SW 1271 (cell line): Measurements from ENCODE around the gene PAX5.

Source experiments
- DNase-seq, 2 experiments: peaks; one replicate each; lab custom pipeline; 2025; lab: John Stamatoyannopoulos, UW

PAX5 gene

GRCh38 chr9:36835271-36835996 is 198.6 kb downstream of the PAX5 start:
- no peak for DNase-seq

DNA sequence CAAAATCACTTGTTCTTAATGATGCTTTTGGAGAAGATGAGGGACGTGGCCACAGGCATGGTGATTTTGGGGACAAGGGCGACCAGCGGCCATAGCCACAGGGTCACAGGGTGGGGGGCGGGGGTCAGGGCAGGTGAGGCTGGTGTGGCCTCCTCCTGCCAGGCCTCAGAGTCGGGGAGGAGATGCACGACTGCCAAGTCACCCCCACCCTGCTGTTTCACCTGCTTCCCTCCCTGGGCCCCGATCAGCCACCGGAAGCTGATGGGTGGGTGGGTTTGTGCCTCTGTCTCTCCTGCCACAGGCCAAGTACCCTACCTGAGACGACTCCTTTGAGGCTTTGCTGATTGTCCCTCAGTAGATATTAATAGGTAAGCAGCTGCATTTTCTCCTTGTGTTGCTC is 199.3 kb downstream of the PAX5 start:
- DNase-seq, result no peak

- DNase-seq, result no peak
Measured at GRCh38 chr9:36833954-36834353, 200.1 kb downstream of the PAX5 start.

DNA sequence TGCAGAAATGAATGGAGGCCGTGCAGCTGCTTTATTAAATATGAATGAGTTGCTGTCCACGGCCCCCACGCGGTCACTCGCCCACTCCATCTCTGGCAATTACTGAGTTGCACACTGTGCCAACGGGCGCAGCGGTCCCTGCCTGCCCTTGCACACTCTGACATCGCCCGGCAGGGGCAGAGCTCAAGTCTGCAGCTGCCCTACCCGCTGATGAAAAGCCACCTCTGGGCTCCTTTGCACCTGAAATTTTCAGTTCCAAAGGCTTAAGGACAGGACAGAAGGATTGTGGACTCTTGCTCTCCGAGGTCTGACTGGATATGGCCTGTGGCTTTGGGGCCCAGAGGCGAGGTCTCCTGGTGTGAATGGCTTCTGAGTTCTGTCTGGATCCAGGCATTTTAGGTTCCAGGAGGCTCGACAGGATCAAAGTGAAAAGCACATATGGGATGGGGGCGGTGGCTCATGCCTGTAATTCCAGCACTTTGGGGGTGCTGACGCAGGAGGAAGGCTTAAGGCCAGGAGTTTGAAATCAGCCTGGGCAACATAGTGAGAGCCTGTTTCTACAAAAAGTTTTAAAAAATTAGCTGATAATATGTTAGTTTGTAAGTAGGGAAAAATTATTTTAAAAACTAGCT is 201.8 kb downstream of the PAX5 start:
- DNase-seq, result no peak

GRCh38 chr9:36831381-36832161 is 202.5 kb downstream of the PAX5 start:
- DNase-seq, result no peak

DNA sequence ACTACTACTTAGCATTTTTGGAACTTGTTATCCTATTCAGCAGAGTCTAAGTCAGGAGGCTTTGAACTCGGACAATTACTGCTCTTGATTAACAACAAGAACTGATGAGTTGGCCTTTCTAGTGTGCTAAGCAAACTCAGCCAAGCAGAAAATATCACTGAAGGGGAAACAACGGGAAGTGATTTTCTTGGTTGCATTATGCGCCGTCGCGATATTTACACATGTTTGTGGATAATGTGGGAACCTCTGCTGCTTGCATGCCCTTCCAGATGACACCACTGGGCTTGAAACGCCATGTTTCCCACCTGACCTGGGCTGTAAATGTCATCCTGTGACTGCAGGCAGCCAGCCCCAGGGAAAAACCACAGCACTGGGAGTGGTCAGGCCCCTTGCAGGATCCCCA is 205.5 kb downstream of the PAX5 start:
- DNase-seq, result no peak

GRCh38 chr9:36827593-36827992 is 206.5 kb downstream of the PAX5 start:
- no peak for DNase-seq

GRCh38 chr9:36826581-36826980 is 207.5 kb downstream of the PAX5 start:
- DNase-seq, result no peak

DNA sequence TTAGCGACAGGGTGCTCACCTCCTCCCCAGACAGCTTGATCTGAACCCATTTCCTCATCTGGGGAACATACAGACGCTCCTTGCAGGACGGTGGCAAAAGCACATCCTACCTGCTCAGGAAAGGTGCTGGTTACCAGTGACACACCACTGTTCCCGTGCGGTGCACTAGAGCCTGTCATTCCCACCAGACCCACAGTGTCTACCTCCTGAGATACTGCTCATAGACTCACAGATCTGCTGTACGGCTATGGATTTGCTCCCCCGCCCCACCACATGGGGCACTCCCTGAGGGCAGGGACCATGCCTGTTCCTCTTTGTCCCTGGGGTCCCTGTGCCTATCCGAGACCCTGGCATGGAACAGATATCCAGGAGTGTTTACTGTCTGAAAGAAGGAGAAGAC is 208.9 kb downstream of the PAX5 start:
- no peak for DNase-seq

GRCh38 chr9:36823934-36824333 is 210.1 kb downstream of the PAX5 start:
- no peak for DNase-seq

GRCh38 chr9:36823466-36823865 is 210.6 kb downstream of the PAX5 start:
- DNase-seq, result no peak

- no peak for DNase-seq
Measured at GRCh38 chr9:36822201-36822600, 211.9 kb downstream of the PAX5 start.

- DNase-seq, result no peak
Measured at GRCh38 chr9:36820392-36820861, 213.6 kb downstream of the PAX5 start.

GRCh38 chr9:36818965-36819870 is 214.8 kb downstream of the PAX5 start:
- no peak for DNase-seq

DNA sequence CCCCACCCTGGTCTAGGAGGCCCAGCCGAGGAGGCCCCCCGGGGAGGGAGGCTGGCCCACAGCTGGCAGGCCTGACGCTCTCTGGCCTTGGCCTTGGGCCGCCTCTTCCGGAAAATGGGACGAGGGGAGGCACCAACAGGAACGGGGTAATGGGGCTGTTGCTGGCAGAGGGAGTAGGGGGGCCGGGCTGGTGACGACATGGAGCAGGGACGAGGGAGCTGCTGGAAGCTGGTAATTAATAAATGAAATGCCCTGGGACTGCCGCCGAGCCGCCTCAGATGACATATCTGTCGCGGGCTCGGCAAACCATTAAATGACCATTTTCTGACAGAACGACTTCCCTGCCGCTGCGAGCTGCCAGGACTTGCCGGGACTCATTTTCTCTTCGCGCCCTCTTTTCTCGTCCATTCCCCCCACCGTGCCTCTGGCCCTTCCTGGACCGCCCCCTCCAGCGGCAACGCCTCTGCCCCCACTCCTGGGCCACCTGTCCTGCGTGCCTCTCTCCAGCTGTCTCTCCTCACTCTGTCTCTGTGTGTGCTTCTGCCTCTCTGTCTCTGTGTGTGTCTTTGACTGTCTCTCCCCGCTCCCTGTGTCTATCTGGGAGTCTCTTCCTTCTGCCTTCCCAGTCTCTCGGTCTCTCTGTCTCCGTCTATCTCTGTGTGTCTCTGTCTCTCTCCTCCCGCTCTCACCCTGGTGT is 215.7 kb downstream of the PAX5 start:
- no peak for DNase-seq

DNA sequence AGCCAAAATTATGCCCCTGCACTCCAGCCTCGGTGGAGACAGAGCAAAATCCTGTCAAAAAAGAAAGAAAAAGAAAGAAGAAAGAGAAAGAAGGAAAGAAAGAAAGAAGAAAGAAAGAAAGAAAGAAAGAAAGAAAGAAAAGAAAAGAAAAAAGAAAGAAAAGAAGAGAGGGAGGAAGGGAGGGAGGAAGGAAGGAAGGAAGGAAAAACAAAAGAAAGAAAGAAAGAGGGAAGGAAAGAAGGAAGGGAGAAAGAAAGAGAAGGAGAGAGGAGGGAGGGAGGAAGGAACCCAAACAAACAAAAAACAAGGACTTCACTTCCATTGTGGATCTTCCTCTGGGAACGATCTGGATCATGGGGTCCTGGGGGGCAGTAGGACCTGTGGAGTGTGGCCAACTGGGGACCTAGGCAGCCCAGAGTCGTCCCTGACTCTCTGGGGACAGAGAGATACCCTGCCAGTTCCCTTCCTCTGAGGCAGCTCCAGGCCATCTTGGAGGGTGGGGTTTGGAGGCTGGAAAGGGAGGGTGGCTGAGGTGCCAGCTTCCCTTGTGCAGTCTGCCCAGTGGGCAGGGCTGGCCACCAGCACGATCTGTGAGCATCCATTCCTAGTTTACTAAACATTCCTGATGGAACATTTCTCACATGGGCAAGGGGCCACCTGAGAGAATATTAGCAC is 216.8 kb downstream of the PAX5 start:
- DNase-seq, result no peak

GRCh38 chr9:36816371-36816770 is 217.7 kb downstream of the PAX5 start:
- no peak for DNase-seq

- DNase-seq, result no peak
Measured at GRCh38 chr9:36815566-36816348, 218.3 kb downstream of the PAX5 start.

- DNase-seq, result no peak
Measured at GRCh38 chr9:36815023-36815422, 219.0 kb downstream of the PAX5 start.

DNA sequence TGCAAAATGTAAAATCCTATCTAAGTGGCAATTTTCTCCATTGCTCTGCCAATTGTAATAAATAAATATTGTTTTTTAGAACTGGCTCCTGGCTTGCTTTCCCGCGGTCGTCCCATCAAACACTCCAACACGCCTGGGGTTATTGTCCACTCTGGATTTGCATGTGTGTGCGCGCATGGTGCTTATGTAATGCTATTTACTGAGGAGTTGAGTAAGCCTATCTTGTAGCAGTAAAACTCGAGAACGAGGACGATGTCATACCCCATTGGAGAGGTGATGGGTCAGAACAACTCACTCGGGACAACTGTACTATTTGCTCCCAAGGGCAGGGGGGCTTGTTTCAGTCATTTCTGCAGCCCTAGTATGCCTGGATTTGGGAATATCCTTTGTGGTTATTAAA is 220.9 kb downstream of the PAX5 start:
- no peak for DNase-seq
